ENCODE data around the gene RMDN2.

DNA sequence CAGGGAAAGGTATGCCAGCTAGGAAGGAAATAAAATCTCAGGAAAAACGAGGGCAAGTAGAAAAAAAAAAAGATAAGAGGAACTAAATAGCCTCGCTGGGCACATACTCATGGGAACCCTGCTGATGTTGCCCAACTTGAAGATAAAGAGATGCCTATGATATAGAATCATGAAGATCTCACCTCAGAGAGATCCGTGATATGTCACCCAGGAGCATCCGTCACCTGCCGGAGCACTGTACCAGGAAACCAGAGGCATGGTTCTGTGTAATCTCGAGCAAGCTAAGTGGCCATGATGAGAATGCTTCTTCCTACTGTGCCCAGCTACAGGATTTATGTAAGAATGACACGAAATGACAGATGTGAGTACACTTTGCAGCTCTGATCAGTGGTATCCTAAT is 110.9 kb downstream of the RMDN2 start:
- TF ChIP-seq, protein P1, sequence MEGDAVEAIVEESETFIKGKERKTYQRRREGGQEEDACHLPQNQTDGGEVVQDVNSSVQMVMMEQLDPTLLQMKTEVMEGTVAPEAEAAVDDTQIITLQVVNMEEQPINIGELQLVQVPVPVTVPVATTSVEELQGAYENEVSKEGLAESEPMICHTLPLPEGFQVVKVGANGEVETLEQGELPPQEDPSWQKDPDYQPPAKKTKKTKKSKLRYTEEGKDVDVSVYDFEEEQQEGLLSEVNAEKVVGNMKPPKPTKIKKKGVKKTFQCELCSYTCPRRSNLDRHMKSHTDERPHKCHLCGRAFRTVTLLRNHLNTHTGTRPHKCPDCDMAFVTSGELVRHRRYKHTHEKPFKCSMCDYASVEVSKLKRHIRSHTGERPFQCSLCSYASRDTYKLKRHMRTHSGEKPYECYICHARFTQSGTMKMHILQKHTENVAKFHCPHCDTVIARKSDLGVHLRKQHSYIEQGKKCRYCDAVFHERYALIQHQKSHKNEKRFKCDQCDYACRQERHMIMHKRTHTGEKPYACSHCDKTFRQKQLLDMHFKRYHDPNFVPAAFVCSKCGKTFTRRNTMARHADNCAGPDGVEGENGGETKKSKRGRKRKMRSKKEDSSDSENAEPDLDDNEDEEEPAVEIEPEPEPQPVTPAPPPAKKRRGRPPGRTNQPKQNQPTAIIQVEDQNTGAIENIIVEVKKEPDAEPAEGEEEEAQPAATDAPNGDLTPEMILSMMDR (IDR thresholded peaks at IDR 0.05), result no peak
- TF ChIP-seq SMAD3 (CRISPR knock-in tag; IDR thresholded peaks at IDR 0.05; ENCODE audit: borderline replicate concordance), result no peak
